DOHH2 (cell line): ENCODE results near the gene ACSL1.

ENCODE experiments used
- EZH2phosphoT487 ChIP-seq: fragments of 200-600 bp; sonication (generic); IDR thresholded peaks from 2 replicates; pipeline ENCODE4 v1.6.1; 2017; ENCODE audit warnings: borderline replicate concordance, mild to moderate bottlenecking, antibody characterized with exemption, low read length, moderate library complexity, mixed read lengths
- TF ChIP-seq, protein P1 (sequence below): fragments of 200-600 bp; sonication (generic); IDR thresholded peaks from one replicate; pipeline ENCODE4 v1.5.1; 2014; ENCODE audit warnings: antibody characterized with exemption, mild to moderate bottlenecking, low read depth, low read length; ENCODE audit not compliant: poor library complexity, severe bottlenecking

- TF ChIP-seq, protein P1, sequence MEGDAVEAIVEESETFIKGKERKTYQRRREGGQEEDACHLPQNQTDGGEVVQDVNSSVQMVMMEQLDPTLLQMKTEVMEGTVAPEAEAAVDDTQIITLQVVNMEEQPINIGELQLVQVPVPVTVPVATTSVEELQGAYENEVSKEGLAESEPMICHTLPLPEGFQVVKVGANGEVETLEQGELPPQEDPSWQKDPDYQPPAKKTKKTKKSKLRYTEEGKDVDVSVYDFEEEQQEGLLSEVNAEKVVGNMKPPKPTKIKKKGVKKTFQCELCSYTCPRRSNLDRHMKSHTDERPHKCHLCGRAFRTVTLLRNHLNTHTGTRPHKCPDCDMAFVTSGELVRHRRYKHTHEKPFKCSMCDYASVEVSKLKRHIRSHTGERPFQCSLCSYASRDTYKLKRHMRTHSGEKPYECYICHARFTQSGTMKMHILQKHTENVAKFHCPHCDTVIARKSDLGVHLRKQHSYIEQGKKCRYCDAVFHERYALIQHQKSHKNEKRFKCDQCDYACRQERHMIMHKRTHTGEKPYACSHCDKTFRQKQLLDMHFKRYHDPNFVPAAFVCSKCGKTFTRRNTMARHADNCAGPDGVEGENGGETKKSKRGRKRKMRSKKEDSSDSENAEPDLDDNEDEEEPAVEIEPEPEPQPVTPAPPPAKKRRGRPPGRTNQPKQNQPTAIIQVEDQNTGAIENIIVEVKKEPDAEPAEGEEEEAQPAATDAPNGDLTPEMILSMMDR = no peak
- no peak for TF ChIP-seq EZH2phosphoT487
These were observed 68.0 kb downstream of the ACSL1 start for GRCh38 chr4:184757810-184758209.
